Esophagus muscularis mucosa (tissue), 4 donors: ENCODE data around the gene ANO4.

Source experiments
- CTCF ChIP-seq, 3 experiments: fragments of 200-600 bp in 2 of 3; fragments of 450-650 bp in 1 of 3; sonication (generic) in 2 of 3; IDR thresholded peaks; one replicate each; pipeline ENCODE4 v1.5.1; 2017 to 2019; ENCODE audit warnings: antibody characterized with exemption in 3 of 3, mild to moderate bottlenecking in 2 of 3, moderate library complexity in 1 of 3
- EP300 ChIP-seq: sonication (generic); formaldehyde crosslinking; IDR thresholded peaks from one replicate; pipeline ENCODE4 v1.6.1; 2017; ENCODE audit warnings: antibody characterized with exemption
- POLR2A ChIP-seq: fragments of 450-650 bp; IDR thresholded peaks from one replicate; pipeline ENCODE4 v1.6.1; 2017; ENCODE audit warnings: antibody characterized with exemption, moderate library complexity, mild to moderate bottlenecking, low read depth
- POLR2AphosphoS5 ChIP-seq, 2 donors: sonication (generic); formaldehyde crosslinking; IDR thresholded peaks; one replicate each; pipeline ENCODE4 v1.6.1; 2017; ENCODE audit warnings: antibody characterized with exemption in 2 of 2

- no peak for TF ChIP-seq POLR2AphosphoS5 (IDR thresholded peaks at IDR 0.05)
- TF ChIP-seq CTCF (IDR thresholded peaks at IDR 0.05): no peak
- no peak for TF ChIP-seq EP300
- TF ChIP-seq POLR2A: no peak
Measured at GRCh38 chr12:100896192-100896591, 101.6 kb downstream of the ANO4 start.
